Fibroblast of the conjunctiva (primary cell): ENCODE measurements around the gene GABRP.
"Not testable (repeated sequence)": the region's sequence is repeated elsewhere in the genome, so short reads cannot be mapped to it uniquely, and the experiment has no call there.

Source experiments
- DNase-seq: peaks from one replicate; pipeline ENCODE4 v3.0.0-alpha.2; 2010; ENCODE audit warnings: low read depth

Gene GABRP

GRCh38 chr5:170792878-170793277, 9.4 kb downstream of the GABRP start:
- no peak for DNase-seq

DNA sequence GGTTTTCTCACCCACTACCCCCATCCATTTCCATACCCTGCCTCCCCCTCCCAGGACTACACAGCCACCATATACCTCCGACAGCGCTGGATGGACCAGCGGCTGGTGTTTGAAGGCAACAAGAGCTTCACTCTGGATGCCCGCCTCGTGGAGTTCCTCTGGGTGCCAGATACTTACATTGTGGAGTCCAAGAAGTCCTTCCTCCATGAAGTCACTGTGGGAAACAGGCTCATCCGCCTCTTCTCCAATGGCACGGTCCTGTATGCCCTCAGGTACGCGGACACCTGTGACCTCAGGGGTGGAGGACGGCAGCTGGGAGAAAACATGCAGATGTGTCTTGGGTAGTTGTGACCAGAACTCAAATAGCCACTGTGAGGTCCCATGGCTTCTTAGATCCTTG, 11.6 kb downstream of the GABRP start:
- DNase-seq: no peak

- DNase-seq: no peak
These were observed 22.1 kb downstream of the GABRP start for GRCh38 chr5:170805666-170806065.

GRCh38 chr5:170809551-170809950, 26.0 kb downstream of the GABRP start:
- DNase-seq: peak; percentile 29

DNA sequence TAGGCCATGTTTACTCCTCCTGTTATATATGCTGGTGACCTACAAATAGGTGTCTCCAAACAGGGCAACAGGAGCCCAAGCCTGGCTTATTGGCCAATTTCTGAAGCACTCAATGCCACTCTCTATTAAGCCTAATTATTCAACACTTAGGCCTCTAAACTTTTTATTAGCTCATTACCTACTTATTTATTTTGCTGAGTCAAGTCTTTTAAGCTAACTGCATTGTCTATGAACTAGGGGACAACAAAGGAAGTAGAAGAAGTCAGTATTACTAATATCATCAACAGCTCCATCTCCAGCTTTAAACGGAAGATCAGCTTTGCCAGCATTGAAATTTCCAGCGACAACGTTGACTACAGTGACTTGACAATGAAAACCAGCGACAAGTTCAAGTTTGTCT, 28.2 kb downstream of the GABRP start:
- DNase-seq: no peak

DNA sequence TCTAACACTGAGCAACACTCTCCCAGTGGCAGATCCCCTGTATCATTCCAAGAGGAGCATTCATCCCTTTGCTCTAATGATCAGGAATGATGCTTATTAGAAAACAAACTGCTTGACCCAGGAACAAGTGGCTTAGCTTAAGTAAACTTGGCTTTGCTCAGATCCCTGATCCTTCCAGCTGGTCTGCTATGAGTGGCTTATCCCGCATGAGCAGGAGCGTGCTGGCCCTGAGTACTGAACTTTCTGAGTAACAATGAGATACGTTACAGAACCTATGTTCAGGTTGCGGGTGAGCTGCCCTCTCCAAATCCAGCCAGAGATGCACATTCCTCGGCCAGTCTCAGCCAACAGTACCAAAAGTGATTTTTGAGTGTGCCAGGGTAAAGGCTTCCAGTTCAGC, 29.7 kb downstream of the GABRP start:
- DNase-seq: no peak

GRCh38 chr5:170817195-170817594, 33.7 kb downstream of the GABRP start:
- no peak for DNase-seq

GRCh38 chr5:170818232-170818631, 34.7 kb downstream of the GABRP start:
- DNase-seq: no peak

DNA sequence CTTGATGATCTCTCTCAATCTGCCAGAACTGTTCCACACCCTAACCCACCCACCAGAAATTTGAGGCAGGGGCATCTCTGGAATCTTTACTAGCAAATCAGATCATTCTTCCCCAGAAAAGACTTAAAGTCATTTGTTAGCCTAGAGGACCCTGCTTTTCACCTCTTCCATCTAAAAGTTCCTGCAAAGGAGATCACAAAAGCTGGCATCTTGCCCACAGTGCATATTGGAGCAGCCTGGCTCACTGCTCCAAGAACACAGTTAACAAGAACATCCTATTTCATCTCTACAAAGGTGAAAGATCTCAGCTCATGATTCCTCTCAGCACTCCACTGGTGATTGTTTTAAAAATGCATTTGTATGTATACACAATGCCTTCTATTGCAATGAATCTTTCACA, 36.3 kb downstream of the GABRP start:
- no peak for DNase-seq

- DNase-seq: no peak
These were observed 37.8 kb downstream of the GABRP start for GRCh38 chr5:170821257-170821800.

DNA sequence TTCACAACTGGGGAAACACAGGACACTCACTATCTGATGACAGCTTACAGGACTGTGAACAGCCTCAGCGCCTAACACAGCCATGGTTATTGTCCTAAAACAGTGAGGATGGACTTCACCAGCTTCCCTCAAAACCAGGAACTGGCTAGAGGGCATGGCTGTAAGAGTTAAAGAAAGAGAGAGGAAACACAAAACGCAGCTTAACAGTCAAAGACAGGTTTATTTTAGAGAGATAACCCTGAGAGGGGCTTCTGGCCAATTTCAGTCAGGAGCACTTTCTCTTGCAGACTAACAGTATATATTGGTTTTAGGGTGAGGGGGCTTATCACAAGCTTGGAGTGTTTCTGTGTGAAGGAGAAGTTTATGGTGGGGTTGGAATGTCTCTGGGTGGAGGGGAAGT, 42.6 kb downstream of the GABRP start:
- no peak for DNase-seq

GRCh38 chr5:170832241-170832640, 48.7 kb downstream of the GABRP start:
- no peak for DNase-seq

DNA sequence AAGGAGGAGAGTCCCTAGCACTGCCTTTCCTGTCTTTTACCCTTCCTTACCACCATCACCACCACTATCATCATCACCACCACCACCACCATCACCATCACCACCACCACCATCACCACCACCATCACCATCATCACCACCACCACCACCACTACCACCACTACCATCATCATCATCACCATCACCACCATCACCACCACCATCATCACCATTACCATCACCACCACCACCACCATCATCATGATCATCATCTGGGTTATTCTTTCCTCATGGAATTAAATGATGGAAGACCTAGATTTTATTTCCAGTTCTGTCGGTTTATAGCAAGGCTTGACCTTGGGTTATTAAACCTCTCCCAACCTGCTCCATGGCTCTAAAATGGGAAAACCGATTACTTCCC, 50.5 kb downstream of the GABRP start:
- DNase-seq: not testable (repeated sequence)

DNA sequence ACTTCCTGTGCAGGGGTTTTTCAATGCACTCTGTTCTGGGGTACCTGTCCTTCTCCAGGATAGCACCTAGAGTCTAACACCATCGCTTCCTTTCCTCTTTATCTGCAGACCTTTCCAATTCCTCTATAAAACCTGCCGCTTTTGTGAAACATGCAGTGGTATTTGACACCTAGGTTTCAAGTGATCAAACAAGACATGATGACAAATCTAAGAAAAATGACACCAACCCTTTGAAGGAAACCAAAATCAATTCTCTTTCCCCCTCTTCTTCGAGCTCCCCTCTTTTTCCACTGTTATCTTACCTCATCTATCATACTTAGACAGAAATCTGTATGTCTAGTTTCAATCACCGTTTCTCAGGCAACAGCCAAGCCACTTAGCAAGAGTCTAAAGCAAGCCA, 52.7 kb downstream of the GABRP start:
- DNase-seq: no peak

DNA sequence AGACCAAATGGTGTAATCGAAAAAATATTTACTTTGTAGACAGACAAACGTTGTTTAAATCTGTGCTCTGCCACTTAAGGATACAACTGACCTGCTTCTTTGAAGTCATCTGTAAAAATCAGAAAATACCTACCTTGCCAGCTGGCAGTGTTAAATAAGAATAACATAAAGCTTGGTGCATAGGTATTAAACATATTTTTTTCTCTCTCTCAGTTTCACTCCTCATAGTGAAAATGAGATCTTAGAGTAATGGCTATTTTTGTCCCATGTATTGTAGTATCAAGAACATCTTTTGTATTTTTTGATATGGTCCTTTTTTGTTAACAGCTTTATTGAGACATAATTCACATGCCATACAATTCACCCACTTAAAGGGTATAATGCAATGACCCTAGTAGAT, 60.3 kb downstream of the GABRP start:
- DNase-seq: no peak

- no peak for DNase-seq
These were observed 61.1 kb downstream of the GABRP start for GRCh38 chr5:170844651-170845050.

DNA sequence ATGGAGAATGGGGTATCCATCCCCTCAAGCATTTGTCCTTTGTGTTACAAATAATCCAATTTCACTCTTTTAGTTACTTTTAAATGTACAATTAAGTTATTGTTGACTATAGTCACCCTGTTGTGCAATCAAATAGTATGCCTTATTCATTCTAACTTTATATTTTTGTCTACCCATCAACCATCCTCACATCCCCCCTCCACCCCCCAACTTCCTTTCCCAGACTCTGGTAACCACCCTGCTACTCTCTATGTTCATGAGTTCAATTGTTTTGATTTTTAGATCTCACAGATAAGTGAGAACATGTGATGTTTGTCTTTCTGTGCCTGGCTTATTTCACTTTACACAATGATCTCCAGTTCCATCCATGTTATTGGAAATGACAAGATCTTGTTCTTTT, 62.9 kb downstream of the GABRP start:
- no peak for DNase-seq

GRCh38 chr5:170846846-170847245, 63.3 kb downstream of the GABRP start:
- DNase-seq: no peak

- no peak for DNase-seq
These were observed 64.5 kb downstream of the GABRP start for GRCh38 chr5:170848033-170848432.

- no peak for DNase-seq
These were observed 65.8 kb downstream of the GABRP start for GRCh38 chr5:170849374-170849773.

DNA sequence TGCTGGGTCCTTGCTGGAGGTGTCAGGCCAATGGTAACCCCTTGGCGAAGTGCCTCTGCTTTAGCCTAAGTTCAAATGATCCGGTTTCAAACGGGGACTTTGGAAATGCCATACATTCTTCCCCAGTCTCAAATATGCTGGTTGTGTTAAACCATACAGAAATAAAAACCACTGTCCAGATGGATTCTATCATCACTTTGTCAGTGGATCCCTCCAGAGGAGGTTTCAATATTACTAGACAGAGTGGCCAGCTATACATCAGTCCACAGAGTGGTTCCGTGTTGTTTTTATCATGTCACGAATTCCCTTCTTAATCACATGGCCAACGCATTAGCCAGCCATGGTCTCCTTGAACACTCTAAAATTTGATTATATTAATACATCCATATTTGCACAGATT, 71.0 kb downstream of the GABRP start:
- no peak for DNase-seq

DNA sequence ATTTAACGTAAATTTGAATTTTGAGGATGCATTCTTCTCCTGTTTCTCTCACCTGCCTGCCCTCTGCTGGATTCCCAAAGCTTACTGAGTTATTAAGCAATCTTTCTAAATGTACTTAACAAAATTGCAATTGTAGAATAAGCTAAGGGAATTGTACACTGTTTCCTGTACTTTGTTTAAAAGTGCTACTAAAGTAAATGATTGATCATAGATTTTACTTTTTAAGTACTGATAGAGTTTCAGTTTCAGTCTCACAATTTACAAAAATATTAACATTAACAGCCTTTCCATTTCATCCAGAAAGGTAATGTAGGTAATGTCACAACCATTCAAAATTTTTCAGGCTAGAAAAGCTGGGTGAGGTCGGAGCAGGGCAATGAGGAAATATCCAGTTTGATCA, 73.5 kb downstream of the GABRP start:
- no peak for DNase-seq

DNA sequence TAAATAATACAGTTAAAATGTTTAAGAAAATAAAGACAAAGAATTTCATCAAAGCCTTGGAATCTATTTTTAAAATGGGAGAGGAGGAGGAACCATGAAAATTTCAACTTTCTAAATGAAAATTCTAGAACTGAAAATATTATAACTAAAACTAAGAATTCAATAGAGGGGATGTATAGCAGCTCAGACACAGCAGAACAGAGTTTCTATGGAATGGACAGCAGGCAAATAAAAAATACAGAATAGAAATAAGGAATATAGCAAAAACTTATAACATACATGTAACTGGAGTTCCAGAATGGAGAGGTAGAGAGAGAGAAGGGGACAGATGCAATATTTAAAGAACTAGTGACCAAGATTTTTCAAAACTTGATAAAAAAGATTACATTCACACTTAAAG, 76.9 kb downstream of the GABRP start:
- no peak for DNase-seq

DNA sequence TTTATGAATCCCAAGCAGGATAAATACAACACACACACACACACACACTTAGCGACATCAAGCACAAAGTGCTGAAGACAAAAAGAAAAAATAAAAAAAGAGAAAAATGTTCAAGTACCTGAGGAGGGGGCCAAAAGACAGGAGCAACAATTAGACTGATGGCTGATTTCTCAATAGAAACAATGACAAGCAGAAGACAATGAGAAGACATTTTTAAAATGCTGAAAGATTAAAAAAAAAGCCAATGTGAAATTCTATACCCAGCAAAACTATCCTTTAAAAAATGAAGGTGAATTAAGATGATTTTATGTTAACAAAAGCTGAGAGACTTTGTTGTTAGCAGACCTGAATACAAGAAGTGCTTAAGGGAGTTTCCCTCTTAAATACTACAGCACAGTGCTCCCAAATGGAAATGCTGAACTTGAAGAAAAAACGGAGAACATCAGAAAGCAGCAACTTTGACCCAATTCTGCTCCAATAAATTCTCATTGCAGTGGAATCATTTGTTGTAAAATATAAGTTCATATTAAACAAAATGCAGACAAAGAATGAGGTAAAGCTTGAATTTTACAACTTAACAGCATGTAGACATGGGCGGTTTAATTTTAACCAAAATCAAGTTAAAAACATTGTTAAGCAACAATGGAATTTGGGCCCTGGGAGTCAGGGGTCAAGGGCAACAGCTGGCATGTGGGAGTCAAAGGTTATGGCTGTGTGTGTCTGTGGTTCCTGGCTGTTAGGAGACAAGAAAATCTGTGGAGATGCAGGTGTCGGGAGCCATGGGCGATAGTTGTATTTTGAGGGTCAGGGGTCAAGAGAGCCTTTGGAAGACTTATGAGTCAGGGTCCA, 77.5 kb downstream of the GABRP start:
- no peak for DNase-seq
